Measurements from ENCODE around the gene KIAA1958. TPM values are rescaled to one million over a fixed set of nuclear protein-coding genes. Genes with fewer than 3 reads are reported as not detected.
"Not testable (repeated sequence)": the region's sequence is repeated elsewhere in the genome, so short reads cannot be mapped to it uniquely, and the experiment has no call there.

KIAA1958 gene
- total RNA-seq, 1 donor = 2.5 TPM

- no peak overlapping the region for H3K27ac ChIP-seq (ENCODE audit: low read depth, low read length)
- no peak overlapping the region for H2AFZ ChIP-seq (ENCODE audit: low read length)
- peaks cover 10% of the 10 kb centered on the region for H3K4me1 ChIP-seq (ENCODE audit: insufficient read depth, low read length)
- H4K20me1 ChIP-seq (ENCODE audit: insufficient read depth, low read length) = no peaks in the 10 kb centered on the region
- H3K9me3 ChIP-seq (ENCODE audit: low read depth, low read length) = no peaks in the 10 kb centered on the region
- DNase-seq (ENCODE audit: insufficient read length, low spot score, missing footprints) = peak; percentile 86
- peak overlapping the region; percentile 24 for H3K4me2 ChIP-seq (ENCODE audit: insufficient read depth, low read length)
- no peak for TF ChIP-seq CTCF (IDR thresholded peaks at IDR 0.05; ENCODE audit: extremely low read depth, low read depth, low read length)
- H3K27me3 ChIP-seq (ENCODE audit: insufficient read depth, low read length) = no peaks in the 10 kb centered on the region
- H3K4me3 ChIP-seq (ENCODE audit: insufficient read depth, low read length) = no peak overlapping the region
- no peaks in the 10 kb centered on the region for H3K36me3 ChIP-seq (ENCODE audit: insufficient read depth, low read length)
- H3K79me2 ChIP-seq (ENCODE audit: insufficient read depth, low read length) = no peaks in the 10 kb centered on the region
Observed at GRCh38 chr9:112664531-112664930, 177.9 kb downstream of the KIAA1958 start.

- peak; percentile 49 for TF ChIP-seq CTCF (IDR thresholded peaks at IDR 0.05; ENCODE audit: extremely low read depth, low read depth, low read length)
- no peak for DNase-seq (ENCODE audit: insufficient read length, low spot score, missing footprints)
- H3K9me3 ChIP-seq (ENCODE audit: low read depth, low read length) = no peaks in the 10 kb centered on the region
- no peak overlapping the region for H3K4me3 ChIP-seq (ENCODE audit: insufficient read depth, low read length)
- H3K27ac ChIP-seq (ENCODE audit: low read depth, low read length) = no peak overlapping the region
- no peak overlapping the region for H2AFZ ChIP-seq (ENCODE audit: low read length)
- H3K79me2 ChIP-seq (ENCODE audit: insufficient read depth, low read length) = no peaks in the 10 kb centered on the region
- peaks cover 10% of the 10 kb centered on the region for H3K4me1 ChIP-seq (ENCODE audit: insufficient read depth, low read length)
- no peaks in the 10 kb centered on the region for H4K20me1 ChIP-seq (ENCODE audit: insufficient read depth, low read length)
- H3K36me3 ChIP-seq (ENCODE audit: insufficient read depth, low read length) = no peaks in the 10 kb centered on the region
- no peaks in the 10 kb centered on the region for H3K27me3 ChIP-seq (ENCODE audit: insufficient read depth, low read length)
- H3K4me2 ChIP-seq (ENCODE audit: insufficient read depth, low read length) = no peak overlapping the region
Observed at GRCh38 chr9:112665347-112665746, 178.7 kb downstream of the KIAA1958 start.

- Histone ChIP-seq H3K36me3 (ENCODE audit: insufficient read depth, low read length) (no peaks in the 10 kb centered on the region), H3K4me1 (ENCODE audit: insufficient read depth, low read length) (peaks cover 6% of the 10 kb centered on the region), H3K79me2 (ENCODE audit: insufficient read depth, low read length) (no peaks in the 10 kb centered on the region), H3K4me3 (ENCODE audit: insufficient read depth, low read length) (no peak overlapping the region), H3K4me2 (ENCODE audit: insufficient read depth, low read length) (no peak overlapping the region), H3K27me3 (ENCODE audit: insufficient read depth, low read length) (peaks cover under 1% of the 10 kb centered on the region), H3K27ac (ENCODE audit: low read depth, low read length) (no peak overlapping the region), H4K20me1 (ENCODE audit: insufficient read depth, low read length) (no peaks in the 10 kb centered on the region), H2AFZ (ENCODE audit: low read length) (no peak overlapping the region), H3K9me3 (ENCODE audit: low read depth, low read length) (no peaks in the 10 kb centered on the region)
- no peak for DNase-seq (ENCODE audit: insufficient read length, low spot score, missing footprints)
- TF ChIP-seq CTCF (IDR thresholded peaks at IDR 0.05; ENCODE audit: extremely low read depth, low read depth, low read length) = no peak
Observed at GRCh38 chr9:112669326-112669725, 182.7 kb downstream of the KIAA1958 start.

GRCh38 chr9:112670991-112671625 is 184.5 kb downstream of the KIAA1958 start:
- no peak for TF ChIP-seq CTCF (IDR thresholded peaks at IDR 0.05; ENCODE audit: extremely low read depth, low read depth, low read length)
- DNase-seq (ENCODE audit: insufficient read length, low spot score, missing footprints) = no peak
- Histone ChIP-seq H3K9me3 (ENCODE audit: low read depth, low read length) (no peaks in the 10 kb centered on the region), H3K79me2 (ENCODE audit: insufficient read depth, low read length) (no peaks in the 10 kb centered on the region), H3K36me3 (ENCODE audit: insufficient read depth, low read length) (no peaks in the 10 kb centered on the region), H4K20me1 (ENCODE audit: insufficient read depth, low read length) (no peaks in the 10 kb centered on the region), H3K4me3 (ENCODE audit: insufficient read depth, low read length) (no peak overlapping the region), H3K4me1 (ENCODE audit: insufficient read depth, low read length) (no peaks in the 10 kb centered on the region), H3K4me2 (ENCODE audit: insufficient read depth, low read length) (no peak overlapping the region), H2AFZ (ENCODE audit: low read length) (no peak overlapping the region), H3K27me3 (ENCODE audit: insufficient read depth, low read length) (peaks cover 3% of the 10 kb centered on the region), H3K27ac (ENCODE audit: low read depth, low read length) (no peak overlapping the region)

- H3K27ac ChIP-seq (ENCODE audit: low read depth, low read length); H2AFZ ChIP-seq (ENCODE audit: low read length); DNase-seq (ENCODE audit: insufficient read length, low spot score, missing footprints); H4K20me1 ChIP-seq (ENCODE audit: insufficient read depth, low read length); H3K4me1 ChIP-seq (ENCODE audit: insufficient read depth, low read length); H3K4me3 ChIP-seq (ENCODE audit: insufficient read depth, low read length); H3K27me3 ChIP-seq (ENCODE audit: insufficient read depth, low read length); H3K79me2 ChIP-seq (ENCODE audit: insufficient read depth, low read length); H3K9me3 ChIP-seq (ENCODE audit: low read depth, low read length); H3K36me3 ChIP-seq (ENCODE audit: insufficient read depth, low read length); H3K4me2 ChIP-seq (ENCODE audit: insufficient read depth, low read length): not testable (repeated sequence)
Observed at GRCh38 chr9:112673221-112673620, 186.6 kb downstream of the KIAA1958 start.

Data from osteoblast (primary cell).